ENCODE measurements around the gene TRIO.

Gene TRIO

DNA sequence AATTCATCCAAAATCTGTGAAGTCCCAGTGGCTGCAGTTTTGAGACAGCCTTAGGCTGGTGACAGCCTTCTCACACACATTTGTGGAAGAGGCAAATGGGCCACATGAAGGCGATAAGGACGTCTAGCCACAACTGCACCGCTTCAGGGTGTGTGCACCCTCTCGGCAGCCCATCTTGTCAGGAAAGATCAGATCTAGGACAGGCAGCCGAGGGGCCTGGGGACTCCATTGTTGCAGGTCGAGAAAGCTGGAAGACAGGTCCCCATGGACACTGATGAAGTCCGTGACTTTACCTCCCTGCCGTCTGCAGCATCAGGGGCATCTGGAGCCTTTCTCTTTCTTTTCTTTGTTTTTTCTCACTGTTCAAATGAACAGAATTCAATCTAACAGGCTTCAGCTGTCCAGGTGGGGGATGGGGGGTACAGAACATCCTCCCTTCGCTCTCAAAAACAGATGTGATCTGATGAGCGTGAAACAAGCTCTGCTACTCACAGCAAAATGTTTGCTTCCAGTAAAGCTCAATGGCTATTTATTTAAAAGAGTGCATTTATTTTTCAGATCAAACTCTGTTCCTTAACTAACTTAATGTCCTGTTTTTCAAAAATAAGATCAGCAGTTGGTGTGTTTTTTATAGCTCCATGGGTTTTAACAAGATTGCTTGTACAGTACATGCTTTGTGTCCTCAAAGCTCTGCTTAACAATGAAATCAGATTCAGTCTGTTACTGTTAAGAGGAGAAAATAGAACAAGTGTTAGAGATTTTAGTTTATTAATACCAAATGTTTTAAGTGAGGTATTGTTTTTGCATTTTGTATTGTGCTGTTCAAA, 326.6 kb downstream of the TRIO start:
- Histone ChIP-seq H4K20me1 (ENCODE audit: low read depth, low read length) (no peaks in the 10 kb centered on the region), H3K9me2 (replicated peaks; ENCODE audit: insufficient read depth, low read length) (no peaks in the 10 kb centered on the region), H3K27ac (ENCODE audit: low read depth, low read length) (no peak overlapping the region), H3K79me2 (ENCODE audit: insufficient read depth, low read length) (no peaks in the 10 kb centered on the region), H3K9ac (ENCODE audit: low read length) (no peak overlapping the region), H3K36me3 (ENCODE audit: low read length) (no peaks in the 10 kb centered on the region), H2AFZ (ENCODE audit: low read depth, low read length, severe bottlenecking) (no peak overlapping the region), H3K4me2 (ENCODE audit: low read depth, low read length, poor library complexity, severe bottlenecking) (no peak overlapping the region), H3F3A (ENCODE audit: insufficient read depth) (no peaks in the 10 kb centered on the region), H3K4me3 (ENCODE audit: insufficient read depth, low read length, poor library complexity, severe bottlenecking) (no peak overlapping the region), H3K27me3 (ENCODE audit: low read length) (no peaks in the 10 kb centered on the region), H3K9me3 (ENCODE audit: insufficient read depth, low read length) (no peaks in the 10 kb centered on the region)
- TF ChIP-seq, protein P1, sequence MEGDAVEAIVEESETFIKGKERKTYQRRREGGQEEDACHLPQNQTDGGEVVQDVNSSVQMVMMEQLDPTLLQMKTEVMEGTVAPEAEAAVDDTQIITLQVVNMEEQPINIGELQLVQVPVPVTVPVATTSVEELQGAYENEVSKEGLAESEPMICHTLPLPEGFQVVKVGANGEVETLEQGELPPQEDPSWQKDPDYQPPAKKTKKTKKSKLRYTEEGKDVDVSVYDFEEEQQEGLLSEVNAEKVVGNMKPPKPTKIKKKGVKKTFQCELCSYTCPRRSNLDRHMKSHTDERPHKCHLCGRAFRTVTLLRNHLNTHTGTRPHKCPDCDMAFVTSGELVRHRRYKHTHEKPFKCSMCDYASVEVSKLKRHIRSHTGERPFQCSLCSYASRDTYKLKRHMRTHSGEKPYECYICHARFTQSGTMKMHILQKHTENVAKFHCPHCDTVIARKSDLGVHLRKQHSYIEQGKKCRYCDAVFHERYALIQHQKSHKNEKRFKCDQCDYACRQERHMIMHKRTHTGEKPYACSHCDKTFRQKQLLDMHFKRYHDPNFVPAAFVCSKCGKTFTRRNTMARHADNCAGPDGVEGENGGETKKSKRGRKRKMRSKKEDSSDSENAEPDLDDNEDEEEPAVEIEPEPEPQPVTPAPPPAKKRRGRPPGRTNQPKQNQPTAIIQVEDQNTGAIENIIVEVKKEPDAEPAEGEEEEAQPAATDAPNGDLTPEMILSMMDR (IDR thresholded peaks at IDR 0.05; ENCODE audit: insufficient read depth, low read length, poor library complexity, severe bottlenecking), result no peak
- TF ChIP-seq EZH2phosphoT487 (conservative IDR thresholded peaks at IDR 0.05; ENCODE audit: low read length), result no peak

DNA sequence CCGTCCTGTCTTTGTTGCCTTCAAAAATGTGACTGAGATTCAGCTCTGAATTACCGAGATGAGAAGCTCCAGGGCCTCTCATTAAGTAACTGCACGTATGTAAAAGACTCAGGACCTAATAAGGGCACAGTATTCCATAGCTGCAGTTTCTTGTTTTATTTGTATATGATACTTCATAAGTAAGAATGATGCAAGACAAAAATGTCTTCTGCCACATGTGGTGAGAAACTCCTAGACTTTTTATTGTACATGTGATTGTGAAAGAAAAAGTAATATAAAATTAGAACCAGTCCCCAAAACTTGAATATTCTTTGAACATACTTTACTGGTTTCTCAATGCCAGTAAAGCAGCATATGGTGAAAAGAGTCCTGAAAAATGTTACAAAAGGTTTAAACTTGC, 328.4 kb downstream of the TRIO start:
- H3K4me3 ChIP-seq (ENCODE audit: insufficient read depth, low read length, poor library complexity, severe bottlenecking), result no peak overlapping the region
- H3K36me3 ChIP-seq (ENCODE audit: low read length), result no peaks in the 10 kb centered on the region
- TF ChIP-seq, protein P1 (IDR thresholded peaks at IDR 0.05; ENCODE audit: insufficient read depth, low read length, poor library complexity, severe bottlenecking), result no peak
- TF ChIP-seq EZH2phosphoT487 (conservative IDR thresholded peaks at IDR 0.05; ENCODE audit: low read length), result no peak
- no peak overlapping the region for H2AFZ ChIP-seq (ENCODE audit: low read depth, low read length, severe bottlenecking)
- no peaks in the 10 kb centered on the region for H3K9me2 ChIP-seq (replicated peaks; ENCODE audit: insufficient read depth, low read length)
- no peak overlapping the region for H3K4me2 ChIP-seq (ENCODE audit: low read depth, low read length, poor library complexity, severe bottlenecking)
- no peaks in the 10 kb centered on the region for H4K20me1 ChIP-seq (ENCODE audit: low read depth, low read length)
- no peaks in the 10 kb centered on the region for H3K27me3 ChIP-seq (ENCODE audit: low read length)
- H3K79me2 ChIP-seq (ENCODE audit: insufficient read depth, low read length), result no peaks in the 10 kb centered on the region
- no peak overlapping the region for H3K9ac ChIP-seq (ENCODE audit: low read length)
- no peak overlapping the region for H3K27ac ChIP-seq (ENCODE audit: low read depth, low read length)
- H3F3A ChIP-seq (ENCODE audit: insufficient read depth), result no peaks in the 10 kb centered on the region
- no peaks in the 10 kb centered on the region for H3K9me3 ChIP-seq (ENCODE audit: insufficient read depth, low read length)

DNA sequence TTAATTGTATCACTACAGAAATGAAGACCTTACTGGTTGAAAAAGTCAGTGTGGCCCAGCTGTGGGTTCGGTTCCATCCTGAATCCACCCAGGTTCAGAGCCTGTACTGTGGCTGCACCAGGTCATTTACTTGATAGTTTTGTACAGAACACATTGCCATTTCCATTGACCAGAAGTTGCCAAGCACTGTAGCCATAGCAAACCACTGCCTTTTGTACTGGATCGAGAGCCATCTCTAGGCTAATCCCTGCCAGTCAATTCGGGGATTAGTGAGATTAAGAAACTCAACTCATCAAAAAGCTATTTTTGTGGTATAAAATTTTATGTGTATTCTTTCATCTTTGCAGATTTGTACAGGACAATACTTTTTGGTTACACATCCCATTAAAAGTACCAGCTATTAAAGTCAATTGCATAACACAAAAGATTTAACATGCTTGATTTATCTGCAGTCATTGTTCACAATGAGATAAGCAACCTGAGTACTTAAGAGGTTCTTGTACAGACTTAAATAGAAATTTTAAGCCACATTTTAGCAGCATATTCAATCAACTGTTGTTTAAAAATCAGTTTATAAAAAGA, 329.9 kb downstream of the TRIO start:
- Histone ChIP-seq H3K79me2 (ENCODE audit: insufficient read depth, low read length) (no peaks in the 10 kb centered on the region), H3K27me3 (ENCODE audit: low read length) (no peaks in the 10 kb centered on the region), H3K9me3 (ENCODE audit: insufficient read depth, low read length) (no peaks in the 10 kb centered on the region), H4K20me1 (ENCODE audit: low read depth, low read length) (no peaks in the 10 kb centered on the region), H3K36me3 (ENCODE audit: low read length) (no peaks in the 10 kb centered on the region), H3K9me2 (replicated peaks; ENCODE audit: insufficient read depth, low read length) (no peaks in the 10 kb centered on the region), H3K4me3 (ENCODE audit: insufficient read depth, low read length, poor library complexity, severe bottlenecking) (no peak overlapping the region), H3F3A (ENCODE audit: insufficient read depth) (no peaks in the 10 kb centered on the region), H3K4me2 (ENCODE audit: low read depth, low read length, poor library complexity, severe bottlenecking) (no peak overlapping the region), H3K27ac (ENCODE audit: low read depth, low read length) (no peak overlapping the region), H2AFZ (ENCODE audit: low read depth, low read length, severe bottlenecking) (no peak overlapping the region), H3K9ac (ENCODE audit: low read length) (no peak overlapping the region)
- TF ChIP-seq, protein P1 (IDR thresholded peaks at IDR 0.05; ENCODE audit: insufficient read depth, low read length, poor library complexity, severe bottlenecking), result no peak
